ENCODE measurements around the gene CFAP65.
A peak's percentile ranks its signal among the peaks of the same experiment; 100 is the strongest.

CFAP65 gene

DNA sequence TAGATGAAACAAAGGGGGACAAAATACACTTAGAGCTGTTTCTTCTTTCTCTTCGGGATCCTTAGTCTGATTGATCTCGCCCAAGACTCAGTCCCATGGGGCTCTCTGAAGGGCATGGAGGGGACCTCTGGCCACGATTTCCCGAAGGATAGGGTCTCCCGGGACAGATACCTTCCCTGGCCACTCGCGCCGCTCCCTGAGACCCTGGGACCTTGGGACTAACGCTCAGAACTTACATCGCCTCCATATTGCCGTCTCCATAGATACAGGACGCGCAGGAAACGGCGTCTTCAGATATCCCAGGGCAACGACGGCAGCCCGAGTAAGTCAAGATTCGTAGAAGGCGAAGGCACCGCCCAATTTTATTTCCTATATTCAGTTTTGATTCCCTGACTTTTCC lies at the start of gene CFAP65:
Gene CFAP65 (minus strand): TSS at position 265 of the 400 bp plus-strand sequence. CDS start 2,468 bp downstream, outside the sequence.
- DNase-seq (ENCODE audit: low read depth): peak; percentile 57

- no peak for DNase-seq (ENCODE audit: low read depth)
Measured at GRCh38 chr2:219090436-219091299, 49.4 kb upstream of the CFAP65 start.

DNA sequence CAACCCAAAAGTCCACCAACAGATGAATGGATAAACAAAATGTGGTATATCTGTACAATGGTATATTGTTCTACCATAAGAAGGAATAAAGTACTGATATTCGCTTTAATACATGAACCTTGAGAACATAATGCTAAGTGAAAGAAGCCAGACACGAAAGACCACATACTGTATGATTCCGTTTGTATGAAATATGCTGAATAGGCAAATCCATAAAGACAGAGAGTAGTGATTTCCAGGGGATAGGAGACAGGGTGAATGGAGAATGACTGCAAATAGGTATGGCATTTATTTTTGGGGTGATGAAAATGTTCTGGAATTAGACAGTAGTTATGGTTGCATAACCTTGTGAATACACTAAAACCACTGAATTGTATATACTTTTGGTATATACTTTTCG lies 48.0 kb upstream of the CFAP65 start:
- no peak for DNase-seq (ENCODE audit: low read depth)

DNA sequence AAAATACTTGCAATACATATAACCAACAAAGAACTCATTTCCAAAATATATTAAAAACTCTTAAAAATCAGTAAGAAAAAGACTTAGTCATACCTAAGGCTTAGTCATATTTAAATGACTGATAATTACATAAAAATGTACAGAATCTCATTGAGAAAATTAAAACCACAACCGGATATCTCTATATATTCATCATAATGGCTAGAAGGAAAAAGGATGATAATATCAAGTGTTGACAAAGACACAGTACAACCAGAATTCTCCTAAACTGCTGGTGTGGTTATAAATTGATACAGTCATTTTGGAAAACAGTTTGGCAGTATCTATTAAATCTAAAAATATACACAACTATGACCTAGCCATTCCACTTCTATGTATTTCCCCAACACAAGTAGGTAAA lies 46.5 kb upstream of the CFAP65 start:
- DNase-seq (ENCODE audit: low read depth): peak; percentile 52

- DNase-seq (ENCODE audit: low read depth): no peak
Measured at GRCh38 chr2:219087361-219087760, 46.0 kb upstream of the CFAP65 start.

GRCh38 chr2:219086196-219086595 lies 44.9 kb upstream of the CFAP65 start:
- no peak for DNase-seq (ENCODE audit: low read depth)

- DNase-seq (ENCODE audit: low read depth): no peak
Measured at GRCh38 chr2:219084791-219085190, 43.5 kb upstream of the CFAP65 start.

DNA sequence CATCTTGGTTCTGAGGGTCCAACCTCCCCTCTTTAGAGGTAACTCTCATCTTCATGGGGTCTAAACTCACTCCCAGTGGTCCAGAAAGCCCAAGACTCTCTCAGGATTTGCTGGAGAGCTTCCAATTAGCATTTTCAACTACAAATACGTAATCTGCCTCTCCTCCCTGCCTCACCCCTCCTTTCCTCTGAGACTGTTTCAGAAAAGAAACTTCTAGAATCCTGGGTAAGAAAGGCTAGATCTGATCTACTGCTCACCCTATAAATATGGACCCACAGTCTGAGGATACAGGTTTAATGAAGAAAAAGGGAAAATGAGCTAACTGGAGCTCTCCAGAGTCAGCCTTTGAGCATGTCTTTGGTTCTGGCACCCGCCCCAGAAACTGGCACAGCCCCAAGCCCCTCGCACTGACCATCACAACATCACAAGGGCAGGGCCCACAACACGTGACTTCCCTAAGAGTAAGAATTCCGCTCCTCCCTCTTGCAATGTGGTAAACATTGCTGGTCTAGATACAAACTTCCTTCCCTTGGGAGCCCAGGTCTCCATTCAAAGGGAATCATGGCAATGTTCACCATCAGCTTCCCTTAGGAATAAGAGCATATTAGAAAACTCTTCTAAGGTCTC lies 41.1 kb upstream of the CFAP65 start:
- DNase-seq (ENCODE audit: low read depth): no peak

DNA sequence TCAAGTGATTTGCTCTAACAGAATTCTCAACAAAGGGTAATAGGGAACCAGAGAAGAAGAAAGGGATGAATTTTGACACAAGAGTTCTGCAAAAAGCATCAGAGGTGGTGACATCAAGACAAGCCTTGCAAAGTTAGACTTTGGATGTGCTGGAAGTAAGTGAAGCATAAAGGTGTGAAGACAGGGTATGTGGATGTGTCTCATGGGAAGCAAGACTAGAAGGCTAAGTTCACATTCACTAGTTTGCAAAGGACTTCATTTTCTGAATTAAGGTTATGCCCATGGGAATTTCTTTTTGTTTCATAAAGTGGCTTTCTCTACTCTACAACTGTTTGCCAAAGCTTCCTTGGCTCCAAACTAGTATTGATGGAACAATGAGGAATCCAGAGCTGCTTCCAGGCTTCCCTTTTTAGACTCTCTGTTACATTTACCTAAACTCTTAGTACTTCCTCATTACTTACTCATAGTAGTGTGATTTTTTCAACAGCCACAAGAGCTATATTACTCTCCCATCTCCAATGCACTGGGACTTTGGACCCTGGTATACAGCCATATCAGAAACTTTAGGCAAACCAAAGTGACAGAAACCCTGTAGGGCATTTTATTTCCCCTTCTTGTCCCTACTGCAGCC lies 40.5 kb upstream of the CFAP65 start:
- DNase-seq (ENCODE audit: low read depth): no peak

DNA sequence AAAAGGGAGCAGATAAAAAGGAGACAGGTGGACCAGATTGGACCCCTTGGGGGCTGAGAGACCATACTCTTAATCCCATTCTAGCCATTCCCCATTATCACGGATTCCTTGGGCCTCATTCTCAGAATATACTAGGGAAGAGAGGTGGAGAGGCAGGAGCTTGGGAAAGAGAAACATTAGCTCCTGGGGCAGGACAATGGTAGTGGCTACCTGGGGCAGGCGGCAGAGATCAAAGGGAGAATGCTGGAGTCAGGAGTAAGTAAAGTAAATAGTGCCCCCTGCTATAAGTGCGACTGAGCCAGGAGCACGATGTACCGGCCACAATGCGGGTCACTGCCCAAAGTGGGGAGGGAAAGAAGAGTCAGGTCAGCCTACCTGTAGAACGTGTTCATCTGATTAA lies 39.8 kb upstream of the CFAP65 start:
- DNase-seq (ENCODE audit: low read depth): no peak

DNA sequence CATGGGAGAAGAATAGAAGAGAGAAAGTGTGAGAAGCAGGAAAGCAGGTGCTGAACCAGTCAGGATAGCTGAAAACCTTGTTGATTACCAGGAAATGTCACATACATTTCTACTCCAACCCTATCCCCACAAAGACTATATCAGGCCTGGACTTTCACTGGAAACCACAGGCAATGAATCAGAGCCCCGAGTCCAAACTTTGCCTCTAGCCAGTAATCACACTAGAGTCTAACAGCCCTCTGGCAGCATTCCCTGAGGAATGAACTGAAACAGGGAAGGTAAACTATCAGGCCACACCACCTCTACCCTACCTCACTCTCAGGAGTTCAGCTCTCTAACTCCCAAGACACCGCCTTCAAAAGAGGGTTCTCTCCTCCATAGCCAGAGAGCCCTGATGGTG lies 38.1 kb upstream of the CFAP65 start:
- peak; percentile 57 for DNase-seq (ENCODE audit: low read depth)

GRCh38 chr2:219078951-219079350 lies 37.6 kb upstream of the CFAP65 start:
- no peak for DNase-seq (ENCODE audit: low read depth)

GRCh38 chr2:219078126-219078525 lies 36.8 kb upstream of the CFAP65 start:
- DNase-seq (ENCODE audit: low read depth): no peak

DNA sequence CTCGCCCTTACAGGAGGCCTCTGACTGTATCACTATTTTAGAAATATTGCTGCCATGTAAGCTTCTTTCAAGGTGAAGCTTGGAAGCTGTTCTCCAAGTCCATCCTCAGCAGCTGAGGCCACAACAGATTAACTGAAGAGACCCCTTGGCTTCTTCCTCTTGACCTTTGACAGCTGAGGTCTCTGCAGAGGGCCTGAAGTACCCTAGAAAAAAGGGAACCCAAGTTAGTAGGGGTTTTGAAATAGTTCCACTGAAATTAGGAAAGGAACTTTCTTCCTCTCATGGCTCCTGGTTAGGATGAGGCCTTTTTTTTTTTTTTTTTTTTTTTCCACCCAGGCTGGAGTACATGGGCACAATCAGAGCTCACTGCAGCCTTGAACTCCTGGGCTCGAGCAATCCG lies 34.9 kb upstream of the CFAP65 start:
- no peak for DNase-seq (ENCODE audit: low read depth)

DNA sequence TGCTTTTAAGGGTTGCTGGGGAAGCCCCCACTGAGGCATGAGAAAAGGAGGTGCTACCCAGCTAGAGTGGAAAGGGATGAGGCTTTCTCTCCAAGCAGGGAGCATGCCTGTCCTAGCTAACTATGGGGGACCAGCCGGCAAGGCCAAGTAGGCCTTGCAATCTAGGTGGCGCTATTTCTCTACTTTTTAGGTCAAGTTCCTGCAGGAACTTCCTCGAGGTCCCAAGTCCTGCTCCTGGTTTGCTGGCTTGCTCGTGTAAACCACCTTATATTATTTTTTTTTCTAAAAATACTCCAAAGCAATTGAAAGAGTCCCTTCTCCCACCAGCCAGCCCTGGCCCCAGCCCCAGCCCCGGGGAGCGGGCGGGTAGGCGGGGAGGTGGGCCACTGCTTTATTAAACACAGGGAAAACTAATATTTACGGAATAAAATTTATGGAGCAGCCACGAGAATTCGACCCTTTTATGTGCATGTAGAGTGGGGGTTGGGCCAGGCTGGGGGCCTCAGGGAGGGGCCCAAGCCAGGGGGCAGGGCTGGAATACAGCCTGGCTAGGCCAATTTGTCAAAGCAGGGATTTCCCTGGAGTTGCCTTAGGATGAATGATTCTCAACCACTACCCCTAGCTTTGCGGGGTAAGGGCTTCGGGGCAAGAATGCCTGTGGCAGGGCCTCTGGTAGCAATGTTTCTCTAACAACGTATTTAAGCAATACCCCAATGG lies 32.3 kb upstream of the CFAP65 start:
- peak; percentile 82 for DNase-seq (ENCODE audit: low read depth)

DNA sequence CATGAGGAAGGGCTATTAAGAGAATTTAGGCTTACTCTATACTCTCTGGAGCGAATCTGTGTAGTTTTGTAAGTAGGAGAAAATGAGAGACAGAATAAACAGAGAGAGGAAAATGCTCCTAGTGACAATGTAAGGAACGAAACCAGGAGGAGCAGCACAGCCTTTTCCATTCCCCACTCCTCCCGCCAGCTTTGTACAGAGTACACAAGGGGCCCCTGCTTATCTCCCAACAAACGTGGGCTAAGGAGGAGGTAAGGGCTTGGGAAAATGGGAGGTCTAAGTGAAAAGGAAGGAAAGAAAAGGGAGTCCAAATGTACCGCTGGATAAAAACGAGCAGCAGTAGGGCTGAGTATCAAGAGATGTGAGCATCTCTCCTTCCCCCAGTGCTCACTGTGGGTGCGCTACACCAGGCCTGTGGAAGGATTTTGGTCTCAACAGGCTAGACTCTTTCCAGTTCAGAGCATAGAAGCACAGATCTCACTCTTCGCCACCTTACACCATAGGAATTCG lies 31.5 kb upstream of the CFAP65 start:
- no peak for DNase-seq (ENCODE audit: low read depth)

DNA sequence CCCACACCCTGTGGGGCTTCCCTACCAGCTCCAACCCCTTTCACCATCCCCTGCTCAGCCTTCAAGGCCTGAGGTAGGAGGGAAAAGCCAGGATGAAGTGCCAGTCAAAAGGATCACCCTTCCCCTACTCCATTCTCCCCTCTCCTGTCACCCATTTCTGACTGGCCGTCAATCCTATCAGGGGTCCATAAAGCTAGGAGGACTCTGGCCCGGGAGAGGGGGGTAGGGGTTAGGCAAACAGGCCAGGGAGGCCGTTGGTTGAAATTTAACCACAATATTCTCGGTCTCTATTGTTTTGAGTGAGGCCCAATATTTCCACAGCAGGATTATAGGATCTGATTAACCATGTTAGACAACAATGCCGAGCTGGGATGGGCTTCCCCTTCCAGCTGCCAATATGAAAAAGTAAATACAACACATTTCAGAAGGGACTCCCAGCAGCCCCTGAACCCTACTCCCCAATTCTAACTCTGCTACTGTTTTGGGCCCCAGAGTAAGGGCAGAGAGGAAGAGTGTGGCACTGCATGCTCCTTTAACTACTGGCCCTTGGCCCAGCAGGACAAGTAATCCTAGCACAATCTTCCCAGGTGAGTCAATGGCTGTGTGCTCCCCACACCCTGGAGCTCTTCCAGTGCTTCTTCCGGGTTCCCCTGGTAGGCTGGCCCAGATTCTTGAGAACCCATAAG lies 30.0 kb upstream of the CFAP65 start:
- DNase-seq (ENCODE audit: low read depth): peak; percentile 37

- no peak for DNase-seq (ENCODE audit: low read depth)
Measured at GRCh38 chr2:219065484-219065883, 24.2 kb upstream of the CFAP65 start.

GRCh38 chr2:219062081-219062480 lies 20.8 kb upstream of the CFAP65 start:
- no peak for DNase-seq (ENCODE audit: low read depth)

GRCh38 chr2:219060821-219061791 lies 19.8 kb upstream of the CFAP65 start, which contains the start of gene IHH:
Gene IHH (minus strand): TSS chr2:219060921. CDS start chr2:219060467, 454 bp downstream.
- DNase-seq (ENCODE audit: low read depth): peak; percentile 14

All from ELR (cell line).